Fibroblast of the aortic adventitia (primary cell): ENCODE results near the gene KRT83. TPM values are rescaled to one million over a fixed set of nuclear protein-coding genes. Genes with fewer than 3 reads are reported as not detected.

Source experiments
- DNase-seq: peaks from one replicate; pipeline ENCODE4 v3.0.0-alpha.2; 2010; ENCODE audit warnings: low read depth
- H3K4me3 ChIP-seq: 2 replicates; pipeline ENCODE4 v1.5.1; 2011; ENCODE audit warnings: low read depth, mild to moderate bottlenecking, control low read depth, low read length, moderate library complexity
- CTCF ChIP-seq: IDR thresholded peaks from 2 replicates; pipeline ENCODE4 v1.5.1; 2011; ENCODE audit warnings: mild to moderate bottlenecking, low read length, control low read depth, inconsistent platforms; ENCODE audit not compliant: insufficient read depth
- total RNA-seq: library from RNA; depleted of rRNA; stranded (reverse); fragments of >200 nt; gene quantifications from 2 replicates; pipeline ENCODE4 v1.2.3, GENCODE V29; 2012; ENCODE audit warnings: low replicate concordance

The KRT83 gene
- total RNA-seq, 1 donor, result not detected

- H3K4me3 ChIP-seq, result no peak overlapping the region
- TF ChIP-seq CTCF, result no peak
- no peak for DNase-seq
Observed at GRCh38 chr12:52360106-52360662, 39.0 kb upstream of the KRT83 start.

- no peak for TF ChIP-seq CTCF
- DNase-seq, result no peak
- no peak overlapping the region for H3K4me3 ChIP-seq
Observed at GRCh38 chr12:52359621-52360061, 38.4 kb upstream of the KRT83 start.

- DNase-seq, result no peak
- TF ChIP-seq CTCF, result no peak
- no peak overlapping the region for H3K4me3 ChIP-seq
Observed at GRCh38 chr12:52358575-52359350, 37.6 kb upstream of the KRT83 start.

GRCh38 chr12:52356762-52357580, 35.8 kb upstream of the KRT83 start:
- no peak overlapping the region for H3K4me3 ChIP-seq
- TF ChIP-seq CTCF, result no peak
- no peak for DNase-seq

GRCh38 chr12:52356031-52356761, 35.0 kb upstream of the KRT83 start:
- TF ChIP-seq CTCF, result no peak
- DNase-seq, result no peak
- H3K4me3 ChIP-seq, result no peak overlapping the region

- DNase-seq, result no peak
- H3K4me3 ChIP-seq, result no peak overlapping the region
- no peak for TF ChIP-seq CTCF
Observed at GRCh38 chr12:52355176-52355575, 34.0 kb upstream of the KRT83 start.
